GM06990 (cell line): ENCODE data around the gene CCL14.

Experiments
- DNase-seq: peaks from one replicate; pipeline ENCODE4 v3.0.0-alpha.2; 2011; ENCODE audit not compliant: insufficient read length; ENCODE audit errors: extremely low read depth
- H3K27me3 ChIP-seq: replicated peaks from 2 replicates; pipeline ENCODE4 v1.6.0; 2011; ENCODE audit warnings: low read length; ENCODE audit not compliant: control insufficient read depth, insufficient read depth
- H3K36me3 ChIP-seq: 2 replicates; pipeline ENCODE4 v1.5.1; 2011; ENCODE audit warnings: low read length; ENCODE audit not compliant: control insufficient read depth, insufficient read depth
- H3K4me3 ChIP-seq: replicated peaks from 2 replicates; pipeline ENCODE4 v1.5.1; 2011; ENCODE audit warnings: low read depth, mild to moderate bottlenecking, control low read depth, low read length
- TF ChIP-seq, protein P1 (sequence below): IDR thresholded peaks from 2 replicates; pipeline ENCODE4 v1.5.1; 2011; ENCODE audit warnings: low read length, control low read depth, mild to moderate bottlenecking, inconsistent platforms; ENCODE audit not compliant: insufficient read depth, poor library complexity, severe bottlenecking

The CCL14 gene

DNA sequence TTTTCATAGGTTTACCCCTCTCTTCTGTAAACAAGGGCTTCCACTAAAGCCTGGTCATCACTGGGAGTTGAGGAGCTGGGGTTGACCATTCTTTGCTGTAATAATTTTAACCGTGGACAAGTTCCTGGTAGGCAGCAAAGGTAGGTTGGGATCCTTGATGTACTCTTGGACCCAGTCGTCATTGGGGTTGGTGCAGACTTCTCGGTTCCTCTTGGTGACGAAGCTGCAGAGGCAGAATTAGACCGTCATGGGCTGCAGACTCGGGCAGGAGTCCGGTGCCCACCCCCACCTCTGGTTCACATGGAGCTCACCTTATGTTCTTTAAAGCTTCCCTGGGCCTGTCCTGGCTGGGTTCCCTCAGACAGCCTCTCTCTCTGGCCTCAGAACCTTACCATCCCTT lies 9.0 kb downstream of the CCL14 start:
- Histone ChIP-seq H3K4me3 (no peak overlapping the region), H3K27me3 (no peaks in the 10 kb centered on the region), H3K36me3 (no peaks in the 10 kb centered on the region)
- no peak for DNase-seq
- TF ChIP-seq, protein P1, sequence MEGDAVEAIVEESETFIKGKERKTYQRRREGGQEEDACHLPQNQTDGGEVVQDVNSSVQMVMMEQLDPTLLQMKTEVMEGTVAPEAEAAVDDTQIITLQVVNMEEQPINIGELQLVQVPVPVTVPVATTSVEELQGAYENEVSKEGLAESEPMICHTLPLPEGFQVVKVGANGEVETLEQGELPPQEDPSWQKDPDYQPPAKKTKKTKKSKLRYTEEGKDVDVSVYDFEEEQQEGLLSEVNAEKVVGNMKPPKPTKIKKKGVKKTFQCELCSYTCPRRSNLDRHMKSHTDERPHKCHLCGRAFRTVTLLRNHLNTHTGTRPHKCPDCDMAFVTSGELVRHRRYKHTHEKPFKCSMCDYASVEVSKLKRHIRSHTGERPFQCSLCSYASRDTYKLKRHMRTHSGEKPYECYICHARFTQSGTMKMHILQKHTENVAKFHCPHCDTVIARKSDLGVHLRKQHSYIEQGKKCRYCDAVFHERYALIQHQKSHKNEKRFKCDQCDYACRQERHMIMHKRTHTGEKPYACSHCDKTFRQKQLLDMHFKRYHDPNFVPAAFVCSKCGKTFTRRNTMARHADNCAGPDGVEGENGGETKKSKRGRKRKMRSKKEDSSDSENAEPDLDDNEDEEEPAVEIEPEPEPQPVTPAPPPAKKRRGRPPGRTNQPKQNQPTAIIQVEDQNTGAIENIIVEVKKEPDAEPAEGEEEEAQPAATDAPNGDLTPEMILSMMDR = no peak

DNA sequence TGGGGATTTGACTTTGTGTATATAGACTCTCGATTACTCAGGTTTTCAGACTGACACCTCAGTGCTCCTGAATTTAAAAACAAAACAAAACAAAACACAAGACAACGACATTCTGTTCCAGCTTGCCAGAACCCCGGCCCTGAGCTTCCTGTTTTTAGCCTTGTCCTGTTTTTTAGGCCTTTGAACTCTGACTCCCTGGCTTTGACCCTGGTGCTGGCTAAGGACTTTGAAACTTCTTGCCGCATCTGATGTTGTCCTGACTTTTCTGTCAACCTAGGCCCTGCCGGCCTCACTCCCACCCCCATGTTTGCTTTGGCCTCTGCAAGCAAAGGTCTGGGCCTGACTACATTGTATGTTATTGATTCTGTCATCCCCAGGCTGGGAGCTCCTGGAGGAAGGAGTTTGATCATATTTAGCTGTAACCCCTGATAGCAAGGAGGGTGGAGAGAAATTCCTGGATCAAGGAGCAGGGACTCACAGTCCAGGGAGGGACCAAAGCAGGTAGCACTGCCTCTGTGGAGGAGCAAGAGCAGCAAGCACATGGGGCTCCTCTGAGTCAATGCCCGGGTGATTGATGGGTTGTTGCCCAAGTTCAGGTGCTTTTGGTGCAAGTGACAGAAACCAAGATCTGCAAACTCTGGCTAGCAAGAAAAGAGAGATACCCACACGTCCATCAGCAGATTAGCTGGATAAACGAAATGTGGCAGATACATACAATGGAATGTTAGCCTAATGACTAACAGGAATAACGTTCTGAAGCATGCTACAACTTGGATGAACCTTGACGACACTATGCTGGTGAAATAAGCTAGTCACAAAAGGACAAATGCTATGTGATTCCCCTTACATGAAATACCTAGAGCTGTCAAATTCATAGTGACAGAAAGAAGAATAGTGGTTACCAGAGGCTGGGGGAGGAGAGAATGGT lies 12.9 kb downstream of the CCL14 start:
- TF ChIP-seq, protein P1 = no peak
- Histone ChIP-seq H3K36me3 (no peaks in the 10 kb centered on the region), H3K27me3 (no peaks in the 10 kb centered on the region), H3K4me3 (no peak overlapping the region)
- no peak for DNase-seq

DNA sequence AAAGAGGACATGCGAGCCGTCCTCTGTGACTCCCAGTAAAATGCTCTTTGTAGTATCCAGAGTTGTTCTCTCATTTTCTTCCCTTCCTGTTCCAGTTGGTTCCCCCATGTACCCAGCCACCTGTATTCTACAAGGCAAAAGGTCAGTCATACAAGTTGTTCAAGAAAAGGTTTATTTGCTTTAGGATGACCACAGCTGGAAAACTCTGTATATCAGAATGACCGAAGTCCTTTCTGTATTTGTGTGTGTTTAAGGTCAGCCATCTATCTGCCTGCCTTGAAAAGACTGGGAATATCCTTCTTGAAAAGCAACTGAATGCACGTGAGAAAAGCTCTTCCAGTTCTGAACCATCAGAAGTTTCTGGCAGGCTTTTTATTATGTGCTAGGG lies 13.6 kb downstream of the CCL14 start:
- Histone ChIP-seq H3K27me3 (no peaks in the 10 kb centered on the region), H3K4me3 (no peak overlapping the region), H3K36me3 (no peaks in the 10 kb centered on the region)
- DNase-seq = no peak
- TF ChIP-seq, protein P1 = no peak

DNA sequence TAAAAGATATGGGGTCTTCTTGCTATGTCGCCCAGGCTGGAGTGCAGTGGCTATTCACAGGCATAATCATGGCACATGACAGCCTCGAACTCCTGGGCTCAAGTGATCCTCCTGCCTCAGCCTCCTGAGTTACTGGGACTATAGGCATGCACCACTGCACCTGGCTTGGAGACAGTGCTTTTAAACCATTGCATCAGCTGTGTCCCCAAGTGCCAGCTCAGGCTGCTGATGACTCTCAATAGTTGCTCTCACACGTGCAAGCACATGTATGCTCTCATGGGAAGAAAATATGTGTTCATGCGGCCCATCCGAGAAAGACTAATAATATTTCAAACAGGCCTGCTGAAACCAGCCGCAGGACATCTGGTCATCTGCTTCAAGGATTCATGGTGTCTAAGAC lies 14.0 kb downstream of the CCL14 start:
- H3K36me3 ChIP-seq = no peaks in the 10 kb centered on the region
- DNase-seq = no peak
- no peaks in the 10 kb centered on the region for H3K27me3 ChIP-seq
- TF ChIP-seq, protein P1 = no peak
- no peak overlapping the region for H3K4me3 ChIP-seq

DNA sequence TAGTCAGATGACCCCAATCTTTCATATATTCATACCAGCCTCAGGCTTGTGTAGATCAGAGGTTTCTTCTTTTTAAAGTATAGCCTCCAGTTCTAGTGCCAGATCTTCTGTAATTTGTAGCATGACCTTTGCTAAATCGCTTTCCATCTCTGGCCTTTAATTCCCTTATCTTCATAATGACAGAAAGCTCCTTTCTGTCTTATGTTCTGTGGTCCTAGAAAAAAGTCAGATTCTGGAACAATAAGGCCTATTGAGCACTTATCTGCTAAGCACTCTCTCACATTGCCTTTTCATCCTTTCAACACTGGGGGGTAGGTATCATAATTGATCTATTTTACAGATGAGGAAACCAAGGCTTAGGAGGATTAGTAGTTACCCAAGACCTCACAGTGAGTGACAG lies 14.5 kb downstream of the CCL14 start:
- TF ChIP-seq, protein P1 = no peak
- Histone ChIP-seq H3K4me3 (no peak overlapping the region), H3K36me3 (no peaks in the 10 kb centered on the region), H3K27me3 (no peaks in the 10 kb centered on the region)
- no peak for DNase-seq
